Measurements from ENCODE around the gene ADGRD1. TPM values are rescaled to one million over a fixed set of nuclear protein-coding genes. Genes with fewer than 3 reads are reported as not detected.
A peak's percentile ranks its signal among the peaks of the same experiment; 100 is the strongest.
"Not testable (repeated sequence)": the region's sequence is repeated elsewhere in the genome, so short reads cannot be mapped to it uniquely, and the experiment has no call there.

ADGRD1 gene
- total RNA-seq, 1 donor from 2014 or later = 11.6 TPM

GRCh38 chr12:131067981-131068851, 114.5 kb downstream of the ADGRD1 start:
- no peak for ATAC-seq
- DNase-seq (ENCODE audit: low spot score) = peak; percentile 12

GRCh38 chr12:131068926-131069720, 115.4 kb downstream of the ADGRD1 start:
- DNase-seq (ENCODE audit: low spot score) = peak; percentile 29
- ATAC-seq = not testable (repeated sequence)

GRCh38 chr12:131070136-131070535, 116.4 kb downstream of the ADGRD1 start:
- ATAC-seq; DNase-seq (ENCODE audit: low spot score): not testable (repeated sequence)

- ATAC-seq = not testable (repeated sequence)
- peak; percentile 33 for DNase-seq (ENCODE audit: low spot score)
Observed at GRCh38 chr12:131070668-131071067, 117.0 kb downstream of the ADGRD1 start.

GRCh38 chr12:131071234-131071820, 117.6 kb downstream of the ADGRD1 start:
- ATAC-seq = not testable (repeated sequence)
- DNase-seq (ENCODE audit: low spot score) = peak; percentile 26

GRCh38 chr12:131071950-131072349, 118.2 kb downstream of the ADGRD1 start:
- DNase-seq (ENCODE audit: low spot score); ATAC-seq: not testable (repeated sequence)

GRCh38 chr12:131072451-131073230, 118.9 kb downstream of the ADGRD1 start:
- no peak for ATAC-seq
- DNase-seq (ENCODE audit: low spot score) = peak; percentile 18

GRCh38 chr12:131074221-131075083, 120.7 kb downstream of the ADGRD1 start:
- ATAC-seq (no peak), DNase-seq (ENCODE audit: low spot score) (no peak)

- no peak for ATAC-seq
- peak; percentile 16 for DNase-seq (ENCODE audit: low spot score)
Observed at GRCh38 chr12:131075194-131075593, 121.5 kb downstream of the ADGRD1 start.

GRCh38 chr12:131075611-131076010, 121.9 kb downstream of the ADGRD1 start:
- DNase-seq (ENCODE audit: low spot score) (no peak), ATAC-seq (no peak)

- ATAC-seq (no peak), DNase-seq (ENCODE audit: low spot score) (peak; percentile 21)
Observed at GRCh38 chr12:131076296-131076695, 122.6 kb downstream of the ADGRD1 start.

- peak; percentile 31 for DNase-seq (ENCODE audit: low spot score)
Observed at GRCh38 chr12:131076791-131077747, 123.4 kb downstream of the ADGRD1 start.

GRCh38 chr12:131077931-131078391, 124.3 kb downstream of the ADGRD1 start:
- peak; percentile 33 for DNase-seq (ENCODE audit: low spot score)
- no peak for ATAC-seq

More at GRCh38 chr12:131076791-131077747, 123.4 kb downstream of the ADGRD1 start:
- no peak for ATAC-seq

GRCh38 chr12:131082290-131083194, 128.8 kb downstream of the ADGRD1 start:
- no peak for ATAC-seq
- DNase-seq (ENCODE audit: low spot score) = peak; percentile 16

GRCh38 chr12:131084341-131085011, 130.8 kb downstream of the ADGRD1 start:
- no peak for ATAC-seq
- DNase-seq (ENCODE audit: low spot score) = peak; percentile 28

GRCh38 chr12:131085125-131085815, 131.6 kb downstream of the ADGRD1 start:
- peak; percentile 30 for DNase-seq (ENCODE audit: low spot score)
- ATAC-seq = no peak
